ENCODE data around the gene SGPP1.

- no peak for TF ChIP-seq POLR2A (IDR thresholded peaks at IDR 0.05; ENCODE audit: low read depth, low read length)
- TF ChIP-seq POLR2AphosphoS5 (IDR thresholded peaks at IDR 0.05; ENCODE audit: low read depth, low read length), result no peak
- no peak for TF ChIP-seq TAF1 (IDR thresholded peaks at IDR 0.05; ENCODE audit: borderline replicate concordance, low read depth, low read length)
Observed at GRCh38 chr14:63656194-63656593, 71.7 kb downstream of the SGPP1 start.

Measured in GM12892 (cell line).